Measurements from ENCODE around the gene TMEM115. TPM values are rescaled to one million over a fixed set of nuclear protein-coding genes. Genes with fewer than 3 reads are reported as not detected.
A peak's percentile ranks its signal among the peaks of the same experiment; 100 is the strongest.

The TMEM115 gene
- total RNA-seq, 4 donors from 2014 or later: 56.7 to 72.4 (median 68.2) TPM

- 41 to 48% methylated on average over 5 of the region's 5 CpGs for WGBS, 2 donors
- Histone ChIP-seq H3K27me3 (no peaks in the 10 kb centered on the region), H3K36me3 (peaks cover 0 to 51% (median 12%) of the 10 kb centered on the region in 3 donors), H3K9me3 (no peaks in the 10 kb centered on the region), H3K27ac (peak overlapping the region in 2 of 4 donors; percentile 24 to 97), H3K4me1 (peaks cover 8 to 64% (median 36%) of the 10 kb centered on the region in 4 donors), H3K4me3 (peak overlapping the region in 2 of 4 donors; percentile 22 to 98)
- no peak for DNase-seq (ENCODE audit: low spot score in 2 of 2)
- TF ChIP-seq CTCF (IDR thresholded peaks at IDR 0.05) (no peak), POLR2A (IDR thresholded peaks at IDR 0.05) (no peak), EP300 (IDR thresholded peaks at IDR 0.05) (no peak)
Measured at GRCh38 chr3:50356553-50356952, 2.8 kb downstream of the TMEM115 start.

GRCh38 chr3:50355829-50356552, 3.3 kb downstream of the TMEM115 start:
- DNase-seq (ENCODE audit: low spot score in 2 of 2): no peak
- H3K27me3 ChIP-seq: no peaks in the 10 kb centered on the region
- TF ChIP-seq EP300 (IDR thresholded peaks at IDR 0.05): no peak
- no peak for TF ChIP-seq POLR2A (IDR thresholded peaks at IDR 0.05)
- TF ChIP-seq CTCF (IDR thresholded peaks at IDR 0.05): no peak
- peak overlapping the region in 2 of 4 donors; percentile 22 to 98 for H3K4me3 ChIP-seq
- peaks cover 8 to 69% (median 41%) of the 10 kb centered on the region in 4 donors for H3K4me1 ChIP-seq
- peaks cover 0 to 51% (median 12%) of the 10 kb centered on the region in 3 donors for H3K36me3 ChIP-seq
- H3K27ac ChIP-seq: peak overlapping the region in 2 of 4 donors; percentile 24 to 97
- no peaks in the 10 kb centered on the region for H3K9me3 ChIP-seq
- WGBS, 2 donors: 51 to 68% methylated on average over 4 to 5 of the region's 5 CpGs

- no peaks in the 10 kb centered on the region for H3K9me3 ChIP-seq
- no peak for DNase-seq (ENCODE audit: low spot score in 2 of 2)
- TF ChIP-seq CTCF (IDR thresholded peaks at IDR 0.05) (no peak), POLR2A (IDR thresholded peaks at IDR 0.05) (no peak), EP300 (IDR thresholded peaks at IDR 0.05) (no peak)
- no peak overlapping the region for H3K4me3 ChIP-seq
- H3K27ac ChIP-seq: no peak overlapping the region
- no peaks in the 10 kb centered on the region for H3K27me3 ChIP-seq
- peaks cover 0 to 51% (median 12%) of the 10 kb centered on the region in 3 donors for H3K36me3 ChIP-seq
- peaks cover 8 to 75% (median 45%) of the 10 kb centered on the region in 4 donors for H3K4me1 ChIP-seq
- 83 to 98% methylated on average over 5 to 7 of the region's 7 CpGs for WGBS, 2 donors
Measured at GRCh38 chr3:50354850-50355249, 4.5 kb downstream of the TMEM115 start.

- H3K4me3 ChIP-seq: no peak overlapping the region
- 76 to 79% methylated on average over 5 of the region's 5 CpGs for WGBS, 2 donors
- no peaks in the 10 kb centered on the region for H3K27me3 ChIP-seq
- TF ChIP-seq CTCF (IDR thresholded peaks at IDR 0.05): no peak
- TF ChIP-seq POLR2A (IDR thresholded peaks at IDR 0.05): no peak
- no peak for TF ChIP-seq EP300 (IDR thresholded peaks at IDR 0.05)
- DNase-seq (ENCODE audit: low spot score in 2 of 2): no peak
- H3K9me3 ChIP-seq: no peaks in the 10 kb centered on the region
- no peak overlapping the region for H3K27ac ChIP-seq
- peaks cover 0 to 53% (median 12%) of the 10 kb centered on the region in 3 donors for H3K36me3 ChIP-seq
- peaks cover 8 to 81% (median 49%) of the 10 kb centered on the region in 4 donors for H3K4me1 ChIP-seq
Measured at GRCh38 chr3:50354186-50354764, 5.0 kb downstream of the TMEM115 start.

Measured in tibial nerve (tissue), 4 donors.